Adipose tissue (tissue), 3 donors: Measurements from ENCODE around the gene ZNF18. TPM values are rescaled to one million over a fixed set of nuclear protein-coding genes. Genes with fewer than 3 reads are reported as not detected.

ENCODE experiments used
- H3K27ac ChIP-seq: one replicate; pipeline ENCODE4 v1.5.1; 2013; ENCODE audit warnings: low read depth, low read length
- WGBS, 3 donors: extraction: QIAGEN DNeasy Blood & Tissue Kit; methylation state at CpG; one replicate each; pipeline ENCODE4 v1.1.7; 2013; 5-methylcytosine and 5-hydroxymethylcytosine counted together
- polyA plus RNA-seq, 3 donors: library from polyadenylated mRNA; stranded (reverse); fragments of 200-250 nt; gene quantifications; one replicate each; pipeline ENCODE4 v1.2.3, GENCODE V29; 2013
- donor health status: healthy with polysubstance abuse.
- donor health status: Bipolar disorder and iron deficiency.
- donor health status: healthy.

Gene ZNF18, protein sequence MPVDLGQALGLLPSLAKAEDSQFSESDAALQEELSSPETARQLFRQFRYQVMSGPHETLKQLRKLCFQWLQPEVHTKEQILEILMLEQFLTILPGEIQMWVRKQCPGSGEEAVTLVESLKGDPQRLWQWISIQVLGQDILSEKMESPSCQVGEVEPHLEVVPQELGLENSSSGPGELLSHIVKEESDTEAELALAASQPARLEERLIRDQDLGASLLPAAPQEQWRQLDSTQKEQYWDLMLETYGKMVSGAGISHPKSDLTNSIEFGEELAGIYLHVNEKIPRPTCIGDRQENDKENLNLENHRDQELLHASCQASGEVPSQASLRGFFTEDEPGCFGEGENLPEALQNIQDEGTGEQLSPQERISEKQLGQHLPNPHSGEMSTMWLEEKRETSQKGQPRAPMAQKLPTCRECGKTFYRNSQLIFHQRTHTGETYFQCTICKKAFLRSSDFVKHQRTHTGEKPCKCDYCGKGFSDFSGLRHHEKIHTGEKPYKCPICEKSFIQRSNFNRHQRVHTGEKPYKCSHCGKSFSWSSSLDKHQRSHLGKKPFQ
- polyA plus RNA-seq, result 1 to 10 TPM; 2.7 to 3.6 (median 3.5) TPM

DNA sequence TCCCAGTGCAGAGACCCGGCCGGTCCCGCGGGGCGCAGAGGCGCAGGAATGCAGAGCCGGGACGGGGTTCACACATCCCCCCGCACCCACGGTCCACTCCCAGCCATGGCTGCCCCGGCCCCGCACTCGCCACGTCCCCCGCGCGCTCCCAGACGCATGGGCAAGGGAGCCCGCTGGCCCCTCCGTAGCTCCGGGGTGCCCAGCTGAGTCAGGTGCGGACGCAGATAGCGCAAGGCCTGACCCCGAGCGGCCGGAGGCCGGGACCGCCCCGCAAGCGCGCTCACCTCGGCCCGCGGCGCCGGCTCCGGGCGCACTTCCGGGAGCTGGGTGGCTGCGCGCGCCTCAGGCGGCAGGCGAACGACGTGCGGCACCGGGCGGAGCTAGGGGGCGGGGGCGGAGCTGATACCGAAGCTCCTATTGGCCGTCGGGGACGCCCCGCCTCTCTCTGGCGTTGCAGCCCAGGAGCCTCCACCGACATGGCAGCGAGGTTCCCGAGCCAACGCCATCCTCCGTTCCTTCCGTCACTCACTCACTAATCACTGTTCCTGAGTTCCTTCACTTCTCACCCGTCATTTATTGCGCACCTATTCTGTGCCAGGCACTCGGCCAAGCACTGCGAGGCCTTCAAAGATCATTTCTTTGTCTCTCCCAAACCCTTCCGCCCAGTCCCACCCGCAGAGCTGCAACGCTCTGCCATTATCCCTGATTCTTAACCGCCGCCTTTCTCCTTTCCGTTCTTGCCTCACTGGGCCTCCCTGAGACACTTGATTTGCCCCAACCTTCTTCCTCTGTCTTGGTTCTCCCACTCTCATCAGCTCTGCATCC lies at the start of gene ZNF18:
Gene ZNF18 (minus strand): TSS at position 329 of the 825 bp plus-strand sequence. CDS start 4,646 bp downstream, outside the sequence.
- no peak within 1 kb of the TSS for H3K27ac ChIP-seq
- WGBS, 3 donors, result 0 to 1% (median 1%) methylated on average over 67 to 74 of the region's 74 CpGs

DNA sequence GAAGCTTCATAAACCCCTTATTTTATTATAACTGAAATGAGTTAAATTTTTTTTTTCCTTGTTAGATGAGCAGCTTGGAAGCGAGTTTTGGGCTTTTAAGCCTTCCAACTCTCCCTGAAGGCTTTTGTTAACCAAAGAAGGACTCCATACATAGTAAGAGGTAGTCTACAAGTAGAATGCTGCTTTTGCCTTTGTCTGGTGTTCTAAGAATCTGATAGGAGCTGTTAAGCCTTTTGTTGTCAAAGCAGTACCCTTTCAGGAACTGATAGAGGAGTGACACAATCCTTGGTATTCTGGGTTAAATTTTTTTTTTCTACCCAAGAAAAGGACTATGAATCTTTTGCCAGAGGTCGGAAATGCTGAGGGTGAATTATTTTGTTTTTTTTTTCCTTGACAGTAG lies 49.5 kb upstream of the ZNF18 start:
- WGBS, 3 donors, result 63 to 75% (median 71%) methylated on average over 2 of the region's 2 CpGs
- no peak overlapping the region for H3K27ac ChIP-seq

DNA sequence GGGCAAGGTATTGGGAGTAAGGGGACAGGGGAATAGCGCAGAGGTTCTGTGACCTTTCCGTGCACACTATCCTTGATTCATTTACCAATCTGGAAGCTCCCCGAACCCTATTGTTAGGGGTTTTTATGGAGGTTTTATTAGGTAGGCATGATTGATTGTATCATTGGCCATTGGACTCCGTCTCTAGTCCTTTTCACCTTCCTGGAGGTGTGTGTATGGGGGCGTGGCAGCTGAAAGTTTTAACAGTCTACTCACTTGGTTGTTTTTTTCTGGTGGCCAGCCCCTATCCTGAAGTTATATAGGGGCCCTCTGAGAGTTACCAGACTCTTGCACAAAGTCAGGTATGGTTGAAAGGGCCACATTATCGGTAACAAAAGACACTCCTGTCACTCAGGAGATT lies 46.4 kb upstream of the ZNF18 start:
- 96 to 97% (median 96%) methylated on average over 6 of the region's 6 CpGs for WGBS, 3 donors
- no peak overlapping the region for H3K27ac ChIP-seq

DNA sequence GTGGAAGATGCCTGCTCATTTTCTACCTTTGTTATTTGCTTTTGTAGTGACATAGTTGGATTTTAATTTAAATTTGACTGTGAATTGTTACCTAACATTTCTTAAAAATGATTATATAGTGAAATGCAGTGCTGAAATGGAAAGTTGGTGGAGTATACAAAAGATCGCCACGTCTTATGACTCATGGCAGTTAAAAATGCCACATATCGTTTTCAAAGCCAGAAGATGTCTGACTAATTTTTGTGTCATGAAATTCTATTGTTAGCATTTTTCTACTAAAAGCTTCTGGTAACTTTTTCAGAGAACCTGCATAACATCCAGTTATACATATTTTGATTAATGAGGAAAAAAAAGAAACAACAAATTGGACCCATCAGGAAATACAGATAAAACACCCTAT lies 44.0 kb upstream of the ZNF18 start:
- H3K27ac ChIP-seq, result no peak overlapping the region
- WGBS, 3 donors, result 69 to 89% (median 78%) methylated on average over 3 of the region's 3 CpGs

DNA sequence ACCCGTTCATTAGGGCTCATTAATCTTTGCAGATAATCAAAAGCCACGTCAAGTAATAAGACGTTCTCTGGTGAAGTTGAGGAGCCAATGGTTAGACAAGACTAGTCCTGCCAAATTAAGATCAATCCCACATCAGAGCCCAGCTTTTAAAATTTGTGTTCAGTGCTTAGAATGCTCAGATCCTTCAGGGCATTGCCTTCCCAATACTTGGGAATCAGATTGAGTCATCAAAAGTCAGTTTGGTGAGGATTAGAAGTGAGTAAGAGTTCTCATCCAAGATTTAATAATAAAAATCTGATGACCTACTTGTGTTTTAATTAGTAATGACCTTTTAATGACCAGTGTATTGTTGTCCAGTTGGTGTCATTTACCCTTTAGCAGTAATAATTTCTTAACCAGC lies 43.2 kb upstream of the ZNF18 start:
- H3K27ac ChIP-seq, result no peak overlapping the region
- WGBS, 3 donors, result 57 to 84% (median 84%) methylated on average over 3 of the region's 3 CpGs

DNA sequence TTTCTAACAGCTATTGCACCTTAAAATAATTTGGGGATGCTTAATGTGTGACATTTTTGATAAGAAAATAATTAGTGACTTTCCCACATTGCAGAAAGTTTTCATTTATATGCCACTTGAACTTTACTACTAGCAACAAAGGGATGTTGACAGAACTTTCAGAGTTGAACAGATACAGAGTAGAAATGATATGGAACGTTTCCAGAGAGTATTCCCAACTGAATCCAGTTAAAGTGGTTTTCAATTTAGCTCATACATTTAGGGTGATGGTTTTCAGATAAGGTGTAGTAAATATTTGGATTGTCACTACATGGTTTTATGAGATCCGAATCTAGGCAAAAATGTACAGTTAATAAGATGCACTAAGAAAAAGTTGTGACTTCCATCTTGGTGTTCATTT lies 40.7 kb upstream of the ZNF18 start:
- no peak overlapping the region for H3K27ac ChIP-seq
- 29 to 54% (median 50%) methylated on average over 2 of the region's 2 CpGs for WGBS, 3 donors

DNA sequence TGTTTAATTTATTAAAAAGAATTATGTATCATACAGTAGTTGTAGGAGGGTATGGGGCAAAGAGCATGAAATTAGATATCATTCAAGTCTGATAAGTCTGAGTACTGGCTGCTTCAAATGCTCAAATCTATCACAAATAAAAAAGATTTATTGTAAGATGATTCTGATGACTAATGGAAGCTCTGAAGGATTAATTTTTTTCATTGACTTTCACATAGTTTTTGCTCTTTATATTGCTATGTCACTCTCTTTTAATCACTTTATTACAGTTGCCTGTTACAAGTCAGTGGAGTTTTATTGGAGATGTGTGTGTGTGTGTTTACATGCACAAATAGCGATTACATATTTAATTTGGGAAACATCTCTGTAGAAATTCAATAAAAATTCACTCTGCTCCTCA lies 38.4 kb upstream of the ZNF18 start:
- H3K27ac ChIP-seq, result no peak overlapping the region
- WGBS, 3 donors, result 53 to 99% (median 78%) methylated on average over 1 of the region's 1 CpG

DNA sequence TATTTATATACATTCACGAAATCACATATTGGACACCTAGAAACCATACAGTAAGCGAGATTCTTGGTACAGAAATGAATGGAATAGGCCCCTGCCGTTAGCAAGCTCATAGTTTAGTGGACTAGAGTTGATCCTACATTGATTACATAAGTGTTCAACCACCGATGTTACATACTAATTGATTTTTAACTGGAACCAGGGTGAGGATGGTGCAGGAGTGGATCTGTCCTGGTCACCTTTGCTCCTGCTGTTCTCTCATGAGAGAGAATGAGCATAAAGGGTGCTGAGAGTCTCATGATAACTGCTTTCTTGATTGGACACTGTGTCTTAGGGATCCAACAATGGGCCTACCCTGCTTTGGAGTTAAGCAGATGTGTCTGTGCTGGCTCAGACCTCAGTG lies 37.3 kb upstream of the ZNF18 start:
- 90 to 97% (median 94%) methylated on average over 4 of the region's 4 CpGs for WGBS, 3 donors

DNA sequence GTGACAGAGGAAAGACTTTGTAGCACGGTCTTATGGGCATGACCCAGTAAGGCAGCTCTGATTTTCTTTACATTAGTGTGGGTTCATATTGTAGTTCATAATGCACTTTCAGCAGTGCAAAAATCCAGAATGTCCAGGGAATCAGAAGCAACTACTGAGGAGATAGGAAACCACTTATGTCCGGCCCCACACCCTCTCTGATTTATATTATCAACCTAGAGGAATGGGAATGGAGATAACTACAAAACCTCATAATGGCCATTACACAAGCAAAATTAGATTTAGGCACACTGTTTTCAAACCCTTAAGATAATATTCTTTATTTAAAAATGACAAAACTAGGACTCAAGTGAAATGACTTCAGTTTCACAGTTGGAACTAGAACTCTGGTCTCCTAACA lies 31.3 kb upstream of the ZNF18 start:
- H3K27ac ChIP-seq, result no peak overlapping the region
- WGBS, 3 donors, result 94 to 95% (median 95%) methylated on average over 2 of the region's 2 CpGs

More for the DNA sequence above, 37.3 kb upstream of the ZNF18 start:
- H3K27ac ChIP-seq, result no peak overlapping the region

DNA sequence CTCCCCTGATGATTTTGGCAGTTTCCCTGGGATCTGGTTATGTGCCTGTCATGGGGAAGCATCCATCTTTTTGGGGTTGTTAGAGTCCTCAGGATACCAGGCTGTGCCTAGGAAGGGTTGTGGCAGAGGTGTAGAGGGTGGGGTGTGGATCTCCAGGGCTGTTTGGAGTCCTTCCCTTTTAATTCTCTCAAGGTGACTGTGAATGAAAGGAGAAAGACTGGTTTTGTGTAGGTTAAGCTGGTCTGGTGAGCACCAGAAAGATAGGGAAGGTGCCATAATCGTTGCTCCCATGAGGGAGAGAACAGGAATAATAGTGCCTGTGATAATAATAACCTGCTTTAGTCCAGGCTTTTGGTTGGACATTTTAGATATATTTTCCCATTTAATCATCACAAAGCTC lies 30.4 kb upstream of the ZNF18 start:
- H3K27ac ChIP-seq, result no peak overlapping the region
- WGBS, 3 donors, result 54 to 96% (median 92%) methylated on average over 1 of the region's 1 CpG

DNA sequence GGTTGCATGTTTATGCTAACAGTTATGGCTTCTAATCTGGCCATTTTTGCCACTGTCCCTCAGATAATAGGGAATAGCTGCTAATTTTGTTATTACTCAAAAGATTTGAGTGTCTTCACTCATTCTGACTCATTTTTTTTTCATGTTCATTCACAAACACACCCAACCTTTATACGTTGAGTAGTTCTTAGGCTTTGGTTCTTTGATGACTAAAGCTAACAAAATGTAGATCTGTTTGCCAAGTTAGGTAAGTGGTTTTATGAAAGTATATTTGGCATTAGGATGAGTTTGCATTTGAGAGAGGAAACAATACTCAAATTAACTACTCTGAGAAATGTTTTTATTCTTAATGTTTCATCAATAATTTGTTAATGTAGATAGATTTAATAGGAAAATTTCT lies 27.1 kb upstream of the ZNF18 start:
- no peak overlapping the region for H3K27ac ChIP-seq
- 10 to 58% (median 53%) methylated on average over 1 of the region's 1 CpG for WGBS, 3 donors

DNA sequence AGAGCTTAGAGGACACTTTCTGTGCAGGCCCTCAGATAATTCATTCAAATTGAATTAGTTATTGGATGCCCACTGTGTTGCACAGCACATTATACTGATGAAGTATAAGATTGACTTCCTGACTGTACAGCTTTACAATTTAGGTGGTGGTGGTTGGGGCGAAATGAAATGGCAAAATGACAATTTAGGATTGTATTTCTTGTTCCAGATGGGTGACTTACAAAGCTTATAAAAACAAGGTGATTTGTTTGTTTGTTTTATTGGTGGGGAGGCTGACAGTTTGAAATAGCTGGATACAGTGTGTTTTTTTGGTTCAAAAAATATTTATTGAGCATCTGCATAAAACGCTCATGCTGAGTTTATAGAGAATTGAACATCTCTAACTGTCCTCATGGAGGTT lies 25.0 kb upstream of the ZNF18 start:
- no peak overlapping the region for H3K27ac ChIP-seq
- WGBS, 3 donors, result 72 to 95% (median 92%) methylated on average over 2 of the region's 2 CpGs

DNA sequence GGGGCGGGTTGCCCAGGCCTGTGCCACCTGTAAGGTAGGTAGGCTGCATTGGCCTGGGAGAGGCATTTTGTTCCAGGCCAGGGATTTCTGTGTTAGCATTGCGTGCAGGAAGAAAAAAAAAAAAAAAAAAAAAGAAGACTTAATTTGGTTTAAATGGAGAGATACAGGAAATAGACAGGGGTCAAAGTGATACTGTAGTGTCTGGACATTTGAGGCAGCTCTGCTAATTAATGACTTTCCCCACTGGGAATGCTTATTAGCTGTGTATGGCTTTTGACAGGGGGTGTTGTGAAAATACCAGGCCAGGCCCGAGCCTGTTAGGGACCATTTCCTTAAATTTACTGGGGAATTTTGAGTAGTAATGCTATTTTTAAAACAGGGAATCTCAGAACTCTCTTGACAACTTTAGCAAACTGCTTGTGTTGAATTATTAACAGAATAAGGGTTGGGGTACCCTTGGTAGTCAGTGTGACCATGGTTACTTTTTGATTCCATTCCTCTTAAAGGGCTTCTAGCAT lies 24.4 kb upstream of the ZNF18 start:
- no peak overlapping the region for H3K27ac ChIP-seq
- WGBS, 3 donors, result 3 to 10% (median 8%) methylated on average over 3 of the region's 3 CpGs

DNA sequence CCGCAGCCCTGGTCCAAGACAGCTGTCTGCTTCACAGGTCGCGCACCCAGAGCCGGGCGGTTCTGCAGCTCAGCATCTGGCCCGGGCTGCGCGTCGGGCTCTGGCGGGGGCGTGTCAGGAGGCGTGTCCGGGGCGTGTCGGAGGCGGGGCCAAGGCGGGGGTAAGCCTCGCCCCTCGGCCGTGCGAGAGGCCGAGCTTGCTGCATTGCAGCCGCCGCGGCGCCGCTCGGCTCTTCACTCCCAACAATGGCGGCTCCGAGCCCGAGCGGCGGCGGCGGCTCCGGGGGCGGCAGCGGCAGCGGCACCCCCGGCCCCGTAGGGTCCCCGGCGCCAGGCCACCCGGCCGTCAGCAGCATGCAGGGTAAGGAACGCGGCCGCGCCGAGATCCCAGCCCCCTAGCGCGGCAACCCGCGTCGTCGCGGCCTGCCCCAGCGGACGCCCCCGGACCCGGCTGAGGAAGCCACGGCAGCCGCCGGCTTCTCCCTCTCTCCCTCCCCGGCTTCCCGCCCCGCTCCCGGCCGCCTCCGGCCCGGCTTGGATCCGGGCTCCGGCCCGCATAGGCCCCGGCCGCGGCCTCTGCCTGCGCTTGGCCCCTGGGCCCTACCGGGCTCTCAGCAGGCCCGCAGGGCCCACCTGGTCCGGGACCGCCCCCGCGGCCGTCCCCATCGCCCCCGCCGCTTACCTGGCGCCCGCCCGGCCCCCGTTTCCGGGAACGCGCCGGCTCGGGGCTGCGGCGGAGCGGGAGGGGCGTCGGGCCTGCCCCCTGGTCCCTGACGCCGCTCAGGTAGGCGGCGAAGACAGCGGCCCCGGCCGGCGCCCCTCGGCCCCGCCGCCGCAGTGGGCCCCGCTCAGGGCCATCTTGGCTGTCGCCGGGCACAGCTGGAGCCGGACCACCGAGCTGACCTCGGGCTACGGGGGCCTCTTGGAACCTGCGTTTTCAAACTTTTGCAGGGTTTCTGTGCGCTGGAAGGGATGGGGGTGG lies 23.7 kb upstream of the ZNF18 start, which contains the start of gene MAP2K4:
Gene MAP2K4 (plus strand): TSS at position 236 of the 981 bp plus-strand sequence. CDS start 10 bp downstream, at position 246.
- no peak within 1 kb of the TSS for H3K27ac ChIP-seq
- WGBS, 3 donors, result 0 to 1% (median 1%) methylated on average over 97 to 123 of the region's 123 CpGs

DNA sequence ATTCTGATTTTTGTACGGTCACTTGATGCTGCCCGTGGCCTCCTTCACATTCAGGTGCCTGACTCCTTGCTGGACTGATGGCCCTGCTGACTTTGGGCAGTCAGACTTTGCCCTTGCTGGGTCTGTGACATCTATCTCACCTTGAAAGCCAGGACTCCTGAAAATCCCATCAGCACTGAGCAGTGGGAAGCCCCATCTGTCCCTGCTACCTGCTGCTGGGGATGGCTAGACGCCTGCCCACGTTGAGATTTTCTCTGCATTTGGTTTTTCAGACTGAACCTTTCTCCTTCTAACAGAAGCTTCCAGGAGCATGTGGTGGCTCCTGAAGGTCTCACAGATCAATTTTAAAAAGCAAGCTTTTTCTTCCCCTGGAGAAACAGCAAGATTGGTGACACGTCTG lies 10.2 kb upstream of the ZNF18 start:
- H3K27ac ChIP-seq, result no peak overlapping the region
- 79 to 86% (median 86%) methylated on average over 5 of the region's 5 CpGs for WGBS, 3 donors

DNA sequence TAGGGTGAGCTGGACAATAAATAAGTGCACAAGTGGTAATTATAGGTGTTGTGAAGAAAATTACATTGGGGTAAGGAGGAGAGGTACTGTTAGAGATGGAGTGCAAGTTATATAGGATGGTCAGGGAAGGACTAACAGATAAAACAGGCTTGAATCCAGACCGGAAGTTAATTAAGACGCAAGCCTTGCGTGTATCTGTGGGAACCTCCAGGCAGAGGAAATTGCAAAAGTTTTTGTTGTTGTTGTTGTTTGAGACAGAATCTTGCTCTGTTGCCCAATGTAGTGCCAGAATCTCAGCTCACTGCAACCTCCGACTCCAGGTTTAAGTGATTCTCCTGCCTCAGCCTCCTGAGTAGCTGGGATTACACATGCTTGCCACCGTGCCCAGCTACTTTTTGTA lies 2.4 kb upstream of the ZNF18 start:
- no peak overlapping the region for H3K27ac ChIP-seq
- 53 to 93% (median 55%) methylated on average over 5 of the region's 5 CpGs for WGBS, 3 donors

DNA sequence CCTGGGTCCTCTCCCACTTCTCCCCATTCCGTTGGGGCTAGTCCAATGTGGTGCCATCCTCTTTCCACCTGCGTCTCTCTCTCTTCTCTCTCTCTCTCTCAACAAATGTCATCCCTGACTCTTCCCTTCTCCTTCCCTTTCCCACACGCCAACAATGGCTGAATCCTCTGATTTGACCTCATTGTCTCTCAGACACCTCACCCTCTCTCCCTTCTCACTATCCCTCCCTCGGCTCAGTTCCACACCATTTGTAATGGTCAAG lies 628 bp upstream of the ZNF18 start:
- WGBS, 3 donors, result 55 to 58% (median 56%) methylated on average over 4 of the region's 4 CpGs
- H3K27ac ChIP-seq, result no peak overlapping the region

DNA sequence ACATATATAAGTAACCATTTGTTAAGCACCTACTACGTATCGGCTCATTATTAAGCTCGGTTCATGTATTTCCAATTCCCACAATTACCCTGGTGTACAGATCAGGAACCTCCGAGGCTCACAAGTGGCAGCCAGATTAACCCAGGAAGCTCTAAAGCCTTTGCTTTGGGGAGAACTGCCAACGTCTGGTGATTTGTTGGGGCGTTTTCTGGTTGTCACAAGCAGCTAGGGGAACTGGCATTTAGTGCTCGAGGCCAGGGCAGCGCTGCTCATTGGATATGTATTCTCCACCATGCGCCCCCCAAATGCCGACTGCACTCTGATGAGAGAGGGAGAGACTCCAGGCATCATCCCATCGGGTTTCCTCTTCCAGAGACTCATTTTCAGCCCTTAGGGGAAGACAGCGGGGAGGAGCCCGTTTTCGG lies 541 bp downstream of the ZNF18 start:
- H3K27ac ChIP-seq, result no peak overlapping the region
- WGBS, 3 donors, result 0% methylated on average over 14 of the region's 14 CpGs
